Measurements from ENCODE around the gene SNAI1. TPM values are rescaled to one million over a fixed set of nuclear protein-coding genes. Genes with fewer than 3 reads are reported as not detected.
"Not testable (repeated sequence)": the region's sequence is repeated elsewhere in the genome, so short reads cannot be mapped to it uniquely, and the experiment has no call there.

The SNAI1 gene
- total and polyA plus RNA-seq, 11 donors = 0.37 to 6.7 (median 1.6) TPM

DNA sequence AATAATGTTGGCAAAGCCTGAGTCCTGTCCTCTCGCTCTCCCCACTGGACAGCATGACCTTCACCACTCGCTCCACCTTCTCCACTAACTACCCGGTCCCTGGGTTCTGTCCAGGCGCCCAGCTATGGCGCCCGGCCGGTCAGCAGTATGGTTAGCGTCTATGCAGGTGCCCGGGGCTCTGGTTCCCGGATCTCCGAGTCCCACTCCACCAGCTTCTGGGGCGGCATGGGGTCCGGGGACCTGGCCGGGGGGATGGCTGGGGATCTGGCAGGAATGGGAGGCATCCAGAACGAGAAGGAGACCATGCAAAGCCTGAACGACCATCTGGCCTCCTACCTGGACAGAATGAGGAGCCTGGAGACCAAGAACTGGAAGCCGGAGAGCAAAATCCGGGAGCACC, 26.1 kb upstream of the SNAI1 start:
- H3K36me3 ChIP-seq = peaks cover 0 to 76% (median 59%) of the 10 kb centered on the region in 9 donors
- no peaks in the 10 kb centered on the region for H3K27me3 ChIP-seq
- WGBS, 4 donors = 94 to 98% (median 96%) methylated on average over 18 of the region's 18 CpGs
- H3K9me3 ChIP-seq = no peaks in the 10 kb centered on the region
- DNase-seq (peak in 1 of 5 donors; percentile 18), ATAC-seq (peak in 1 of 4 donors; percentile 34)
- peaks cover 0 to 8% (median 0%) of the 10 kb centered on the region in 12 donors for H3K4me1 ChIP-seq
- intact Hi-C loops (cut with DNase I) = no loop called here
- TF ChIP-seq, protein P1, sequence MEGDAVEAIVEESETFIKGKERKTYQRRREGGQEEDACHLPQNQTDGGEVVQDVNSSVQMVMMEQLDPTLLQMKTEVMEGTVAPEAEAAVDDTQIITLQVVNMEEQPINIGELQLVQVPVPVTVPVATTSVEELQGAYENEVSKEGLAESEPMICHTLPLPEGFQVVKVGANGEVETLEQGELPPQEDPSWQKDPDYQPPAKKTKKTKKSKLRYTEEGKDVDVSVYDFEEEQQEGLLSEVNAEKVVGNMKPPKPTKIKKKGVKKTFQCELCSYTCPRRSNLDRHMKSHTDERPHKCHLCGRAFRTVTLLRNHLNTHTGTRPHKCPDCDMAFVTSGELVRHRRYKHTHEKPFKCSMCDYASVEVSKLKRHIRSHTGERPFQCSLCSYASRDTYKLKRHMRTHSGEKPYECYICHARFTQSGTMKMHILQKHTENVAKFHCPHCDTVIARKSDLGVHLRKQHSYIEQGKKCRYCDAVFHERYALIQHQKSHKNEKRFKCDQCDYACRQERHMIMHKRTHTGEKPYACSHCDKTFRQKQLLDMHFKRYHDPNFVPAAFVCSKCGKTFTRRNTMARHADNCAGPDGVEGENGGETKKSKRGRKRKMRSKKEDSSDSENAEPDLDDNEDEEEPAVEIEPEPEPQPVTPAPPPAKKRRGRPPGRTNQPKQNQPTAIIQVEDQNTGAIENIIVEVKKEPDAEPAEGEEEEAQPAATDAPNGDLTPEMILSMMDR (IDR thresholded peaks at IDR 0.05) = no peak
- TF ChIP-seq POLR2A (IDR thresholded peaks at IDR 0.05) = no peak
- no peak overlapping the region for H3K4me3 ChIP-seq
- peak overlapping the region in 1 of 12 donors; percentile 27 for H3K27ac ChIP-seq

DNA sequence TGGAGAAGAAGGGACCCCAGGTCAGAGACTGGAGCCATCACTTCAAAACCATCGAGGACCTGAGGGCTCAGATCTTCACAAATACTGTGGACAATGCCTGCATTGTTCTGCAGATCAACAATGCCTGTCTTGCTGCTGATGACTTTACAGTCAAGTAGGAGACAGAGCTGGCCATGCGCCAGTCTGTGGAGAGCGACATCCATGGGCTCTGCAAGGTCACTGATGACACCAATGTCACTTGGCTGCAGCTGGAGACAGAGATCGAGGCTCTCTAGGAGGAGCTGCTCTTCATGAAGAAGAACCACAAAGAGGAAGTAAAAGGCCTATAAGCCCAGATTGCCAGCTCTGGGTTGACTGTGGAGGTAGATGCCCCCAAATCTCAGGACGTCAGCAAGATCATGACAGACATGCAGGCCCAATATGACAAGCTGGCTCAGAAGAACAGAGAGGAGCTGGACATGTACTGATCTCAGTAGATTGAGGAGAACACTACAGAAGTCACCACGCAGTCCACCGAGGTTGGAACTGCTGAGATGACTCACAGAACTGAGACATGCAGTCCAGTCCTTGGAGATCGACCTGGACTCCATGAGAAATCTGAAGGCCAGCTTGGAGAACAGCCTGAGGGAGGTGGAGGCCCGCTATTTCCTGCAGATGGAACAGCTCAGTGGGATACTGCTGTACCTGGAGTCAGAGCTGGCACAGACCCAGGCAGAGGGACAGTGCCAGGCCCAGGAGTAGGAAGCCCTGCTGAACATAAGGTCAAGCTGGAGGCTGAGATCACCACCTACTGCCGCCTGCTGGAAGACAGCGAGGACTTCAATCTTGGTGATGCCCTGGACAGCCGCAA, 25.5 kb upstream of the SNAI1 start:
- 77 to 87% (median 80%) methylated on average over 12 of the region's 12 CpGs for WGBS, 4 donors
- Histone ChIP-seq H3K27ac (peak overlapping the region in 2 of 12 donors; percentile 8 to 27), H3K36me3 (peaks cover 0 to 69% (median 53%) of the 10 kb centered on the region in 9 donors)
- intact Hi-C loops (cut with DNase I); H3K9me3 ChIP-seq; H3K4me3 ChIP-seq; H3K4me1 ChIP-seq; ATAC-seq; H3K27me3 ChIP-seq: not testable (repeated sequence)
- peak in 4 of 5 donors; percentile 38 to 84 (median 72) for DNase-seq

DNA sequence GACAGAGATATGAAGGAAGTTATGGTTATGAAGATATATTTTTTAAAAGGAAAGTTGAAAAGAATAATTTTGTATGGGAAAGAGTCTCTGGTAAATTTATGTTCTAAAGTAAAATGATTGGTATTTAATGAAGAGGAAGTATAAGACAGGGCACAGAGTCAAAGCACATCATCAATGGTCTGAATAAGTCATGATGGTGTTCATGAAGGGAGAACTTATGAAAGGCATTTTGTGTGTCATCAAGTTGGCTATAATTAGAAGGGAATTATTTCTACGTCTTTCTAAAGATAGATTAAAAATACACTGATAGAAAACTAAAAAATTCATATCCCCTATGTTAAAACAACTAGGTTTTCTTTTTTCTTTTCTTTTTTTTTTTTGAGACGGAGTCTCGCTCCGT, 21.4 kb upstream of the SNAI1 start:
- Histone ChIP-seq H3K4me3 (no peak overlapping the region), H3K36me3 (peaks cover 0 to 49% (median 22%) of the 10 kb centered on the region in 9 donors), H3K27me3 (no peaks in the 10 kb centered on the region), H3K4me1 (peaks cover 0 to 8% (median 0%) of the 10 kb centered on the region in 12 donors), H3K9me3 (no peaks in the 10 kb centered on the region), H3K27ac (no peak overlapping the region)
- ATAC-seq = peak in 1 of 4 donors; percentile 37
- intact Hi-C loops (cut with DNase I) = loop anchor here in 1 of 10 donors (10.0 kb wide), 1 partner anchor 503 kb away; no protein-coding TSS in a partner anchor
- no peak for TF ChIP-seq POLR2A (IDR thresholded peaks at IDR 0.05)
- TF ChIP-seq, protein P1 (IDR thresholded peaks at IDR 0.05) = no peak
- 78 to 85% (median 82%) methylated on average over 4 of the region's 4 CpGs for WGBS, 4 donors
- no peak for DNase-seq

DNA sequence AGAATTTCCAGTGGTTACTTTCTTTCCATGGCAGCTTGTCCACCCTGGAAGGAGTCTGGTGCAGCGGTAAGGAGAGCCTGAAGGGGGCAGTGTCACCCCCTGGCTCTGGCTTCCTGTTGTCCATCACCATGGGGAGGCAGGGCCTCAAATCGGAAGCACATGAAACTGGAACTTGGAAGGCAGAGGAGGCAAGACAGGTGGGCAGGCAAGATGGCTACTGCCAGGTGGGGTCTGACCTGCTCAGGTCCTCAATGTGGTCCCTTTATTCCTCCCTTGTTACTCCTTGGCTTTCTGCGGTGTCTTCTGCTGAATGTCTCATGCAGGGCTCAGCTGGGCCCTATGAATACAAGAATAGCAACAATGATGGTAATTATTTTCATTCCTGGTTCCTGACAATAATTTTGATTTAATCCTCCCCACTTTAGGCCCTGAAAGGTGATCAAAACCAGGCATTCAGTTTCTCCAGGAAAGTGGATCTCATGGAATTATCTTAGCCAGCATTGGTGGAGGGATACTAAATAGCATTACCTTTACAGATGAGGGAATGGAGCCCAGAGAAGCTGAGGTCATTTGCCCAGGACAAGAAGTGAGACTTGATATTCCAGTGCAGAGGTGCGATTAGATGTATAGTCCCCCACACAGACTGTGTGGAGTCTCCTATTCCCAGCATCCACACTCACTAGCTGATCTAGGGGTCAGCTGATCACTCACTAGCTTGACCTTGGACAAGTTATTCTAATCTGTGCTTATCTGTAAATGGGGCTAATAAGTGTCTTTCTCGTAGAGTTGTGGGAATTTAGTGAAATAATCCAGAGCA, 17.6 kb upstream of the SNAI1 start:
- no peak overlapping the region for H3K4me3 ChIP-seq
- ATAC-seq (no peak), DNase-seq (peak in 2 of 5 donors; percentile 29 to 34)
- 52 to 78% (median 76%) methylated on average over 5 of the region's 5 CpGs for WGBS, 4 donors
- H3K9me3 ChIP-seq = no peaks in the 10 kb centered on the region
- intact Hi-C loops (cut with DNase I) = loop anchor here in 1 of 10 donors (10.0 kb wide), 1 partner anchor 500 kb away; no protein-coding TSS in a partner anchor
- H3K4me1 ChIP-seq = peaks cover 0 to 18% (median 5%) of the 10 kb centered on the region in 12 donors
- no peak overlapping the region for H3K27ac ChIP-seq
- TF ChIP-seq, protein P1 (IDR thresholded peaks at IDR 0.05) = peak; percentile 16 to 60 (median 37)
- no peak for TF ChIP-seq POLR2A (IDR thresholded peaks at IDR 0.05)
- peaks cover 0 to 22% (median 3%) of the 10 kb centered on the region in 9 donors for H3K36me3 ChIP-seq
- H3K27me3 ChIP-seq = no peaks in the 10 kb centered on the region
